ENCODE results near the gene PDE1A. TPM values are rescaled to one million over a fixed set of nuclear protein-coding genes. Genes with fewer than 3 reads are reported as not detected.

The PDE1A gene
- total and polyA plus RNA-seq, 2 of the 4 experiments (the other 2 are of a cell fraction) = 0.24 to 0.90 TPM

DNA sequence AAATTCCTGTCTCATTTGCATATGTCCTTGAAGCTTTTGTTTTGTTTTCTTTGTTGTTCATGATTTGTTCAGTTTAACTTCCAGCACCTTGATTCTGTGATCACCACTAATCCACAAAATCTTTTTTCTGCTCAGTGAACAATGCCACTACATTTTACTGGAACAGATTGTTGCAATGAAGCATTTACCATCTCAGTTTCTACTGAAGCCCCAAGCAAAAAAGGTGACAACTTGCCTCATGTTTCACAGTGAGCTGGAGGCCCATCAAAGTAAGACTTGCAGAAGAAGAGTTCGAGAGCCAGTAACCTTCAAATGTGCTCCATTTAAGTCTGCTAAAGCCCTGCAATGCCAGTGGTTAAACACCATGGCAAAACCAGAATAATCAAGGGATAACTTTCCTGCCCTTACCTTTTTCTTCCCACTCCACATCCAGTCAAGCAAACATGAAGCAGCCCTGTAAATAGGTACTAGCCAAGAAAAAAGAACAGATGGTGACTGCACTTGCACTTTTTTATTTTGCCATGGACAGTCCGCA, 25.7 kb upstream of the PDE1A start:
- Histone ChIP-seq H3K4ac (ENCODE audit: low read depth, low read length) (no peak overlapping the region), H2AK5ac (ENCODE audit: low read depth, low read length) (no peak overlapping the region), H3K9ac (ENCODE audit: low read depth, low read length) (no peak overlapping the region), H3K4me3 (ENCODE audit: insufficient read depth, low read depth, low read length) (no peak overlapping the region), H2BK5ac (ENCODE audit: low read depth, low read length, poor library complexity, severe bottlenecking) (no peak overlapping the region), H3K14ac (replicated peaks; ENCODE audit: low read depth, low read length) (no peak overlapping the region), H3K4me1 (ENCODE audit: control insufficient read depth, insufficient read depth, low read length) (no peaks in the 10 kb centered on the region), H4K91ac (ENCODE audit: insufficient read depth, low read depth, low read length) (no peak overlapping the region), H4K20me1 (ENCODE audit: insufficient read depth, low read length) (no peaks in the 10 kb centered on the region), H3K18ac (ENCODE audit: low read depth, low read length) (no peak overlapping the region), H3K9me3 (ENCODE audit: control insufficient read depth, insufficient read depth, low read length) (no peaks in the 10 kb centered on the region), H4K8ac (ENCODE audit: low read depth in 2 of 2, low read length in 2 of 2) (no peak overlapping the region), H2BK20ac (ENCODE audit: low read depth, low read length) (no peak overlapping the region), H3K27ac (ENCODE audit: insufficient read depth, low read length) (no peak overlapping the region), H2AK9ac (replicated peaks; ENCODE audit: low read depth, low read length, poor library complexity) (no peak overlapping the region), H3K23ac (ENCODE audit: low read depth, low read length) (no peak overlapping the region), H2AFZ (replicated peaks; ENCODE audit: low read length, poor library complexity) (no peak overlapping the region), H3K36me3 (ENCODE audit: control insufficient read depth, insufficient read depth, low read length) (no peaks in the 10 kb centered on the region), H2BK120ac (ENCODE audit: low read depth, low read length) (no peak overlapping the region), H3K4me2 (ENCODE audit: low read depth, low read length) (no peak overlapping the region), H3K79me1 (ENCODE audit: low read depth in 1 of 2, low read length in 2 of 2) (no peaks in the 10 kb centered on the region), H2BK15ac (ENCODE audit: low read depth, low read length) (no peak overlapping the region), H4K5ac (ENCODE audit: low read depth, low read length) (no peak overlapping the region), H3K27me3 (ENCODE audit: control insufficient read depth, insufficient read depth, low read length) (no peaks in the 10 kb centered on the region), H3K56ac (ENCODE audit: extremely low read depth, insufficient read depth, low read length) (no peak overlapping the region), H3K9me1 (ENCODE audit: insufficient read depth, low read length) (no peaks in the 10 kb centered on the region)
- dilution Hi-C loops (cut with HindIII; ENCODE audit: low sequenced_read_pairs, unreplicated experiment) = no loop called here
- TF ChIP-seq, protein P1, sequence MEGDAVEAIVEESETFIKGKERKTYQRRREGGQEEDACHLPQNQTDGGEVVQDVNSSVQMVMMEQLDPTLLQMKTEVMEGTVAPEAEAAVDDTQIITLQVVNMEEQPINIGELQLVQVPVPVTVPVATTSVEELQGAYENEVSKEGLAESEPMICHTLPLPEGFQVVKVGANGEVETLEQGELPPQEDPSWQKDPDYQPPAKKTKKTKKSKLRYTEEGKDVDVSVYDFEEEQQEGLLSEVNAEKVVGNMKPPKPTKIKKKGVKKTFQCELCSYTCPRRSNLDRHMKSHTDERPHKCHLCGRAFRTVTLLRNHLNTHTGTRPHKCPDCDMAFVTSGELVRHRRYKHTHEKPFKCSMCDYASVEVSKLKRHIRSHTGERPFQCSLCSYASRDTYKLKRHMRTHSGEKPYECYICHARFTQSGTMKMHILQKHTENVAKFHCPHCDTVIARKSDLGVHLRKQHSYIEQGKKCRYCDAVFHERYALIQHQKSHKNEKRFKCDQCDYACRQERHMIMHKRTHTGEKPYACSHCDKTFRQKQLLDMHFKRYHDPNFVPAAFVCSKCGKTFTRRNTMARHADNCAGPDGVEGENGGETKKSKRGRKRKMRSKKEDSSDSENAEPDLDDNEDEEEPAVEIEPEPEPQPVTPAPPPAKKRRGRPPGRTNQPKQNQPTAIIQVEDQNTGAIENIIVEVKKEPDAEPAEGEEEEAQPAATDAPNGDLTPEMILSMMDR (conservative IDR thresholded peaks at IDR 0.05; ENCODE audit: low read depth, low read length) = no peak
- TF ChIP-seq SMC3 (IDR thresholded peaks at IDR 0.05; ENCODE audit: low read depth, low read length) (no peak), RCOR1 (IDR thresholded peaks at IDR 0.05; ENCODE audit: insufficient replicate concordance, low read length) (no peak), FOS (IDR thresholded peaks at IDR 0.05; ENCODE audit: low read depth, low read length) (no peak), POLR2A (IDR thresholded peaks at IDR 0.05; ENCODE audit: low read depth, low read length) (no peak), CEBPB (IDR thresholded peaks at IDR 0.05; ENCODE audit: low read depth, low read length) (no peak), MXI1 (IDR thresholded peaks at IDR 0.05; ENCODE audit: borderline replicate concordance, low read depth, low read length) (no peak), BHLHE40 (IDR thresholded peaks at IDR 0.05; ENCODE audit: low read depth, low read length) (no peak), RFX5 (IDR thresholded peaks at IDR 0.05; ENCODE audit: low read depth, low read length) (no peak), CHD1 (IDR thresholded peaks at IDR 0.05; ENCODE audit: low read depth, low read length) (no peak), RAD21 (IDR thresholded peaks at IDR 0.05; ENCODE audit: low read length) (no peak), MAZ (IDR thresholded peaks at IDR 0.05; ENCODE audit: borderline replicate concordance, low read depth, low read length) (no peak), MAFK (IDR thresholded peaks at IDR 0.05; ENCODE audit: low read depth, low read length) (no peak), NFE2L2 (IDR thresholded peaks at IDR 0.05; ENCODE audit: low read depth, low read length) (no peak)
- TF ChIP-seq, protein P2, sequence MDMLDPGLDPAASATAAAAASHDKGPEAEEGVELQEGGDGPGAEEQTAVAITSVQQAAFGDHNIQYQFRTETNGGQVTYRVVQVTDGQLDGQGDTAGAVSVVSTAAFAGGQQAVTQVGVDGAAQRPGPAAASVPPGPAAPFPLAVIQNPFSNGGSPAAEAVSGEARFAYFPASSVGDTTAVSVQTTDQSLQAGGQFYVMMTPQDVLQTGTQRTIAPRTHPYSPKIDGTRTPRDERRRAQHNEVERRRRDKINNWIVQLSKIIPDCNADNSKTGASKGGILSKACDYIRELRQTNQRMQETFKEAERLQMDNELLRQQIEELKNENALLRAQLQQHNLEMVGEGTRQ (IDR thresholded peaks at IDR 0.05; ENCODE audit: low read depth, low read length) = no peak
- TF ChIP-seq, protein P3, sequence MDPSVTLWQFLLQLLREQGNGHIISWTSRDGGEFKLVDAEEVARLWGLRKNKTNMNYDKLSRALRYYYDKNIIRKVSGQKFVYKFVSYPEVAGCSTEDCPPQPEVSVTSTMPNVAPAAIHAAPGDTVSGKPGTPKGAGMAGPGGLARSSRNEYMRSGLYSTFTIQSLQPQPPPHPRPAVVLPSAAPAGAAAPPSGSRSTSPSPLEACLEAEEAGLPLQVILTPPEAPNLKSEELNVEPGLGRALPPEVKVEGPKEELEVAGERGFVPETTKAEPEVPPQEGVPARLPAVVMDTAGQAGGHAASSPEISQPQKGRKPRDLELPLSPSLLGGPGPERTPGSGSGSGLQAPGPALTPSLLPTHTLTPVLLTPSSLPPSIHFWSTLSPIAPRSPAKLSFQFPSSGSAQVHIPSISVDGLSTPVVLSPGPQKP (IDR thresholded peaks at IDR 0.05; ENCODE audit: borderline replicate concordance, low read depth, low read length) = no peak
- ATAC-seq (ENCODE audit: low read depth) (no peak), DNase-seq (no peak)
- in situ Hi-C loops (cut with MboI; ENCODE audit: low sequenced_read_pairs) = no loop called here
- no TSS peak for BruUV-seq (replicated peaks)
- POLR2A ChIA-PET (ENCODE audit: unreplicated experiment) = no interaction called here
- CTCF ChIA-PET = no interaction called here
- intact Hi-C loops (cut with micrococcal nuclease) = no loop called here
- WGBS, 2 experiments (ENCODE audit: extremely low coverage in 2 of 2, insufficient read length in 1 of 2) = 100% methylated on average over 1 of the region's 2 CpGs; no CpG with 5 or more reads in 1 of the 2 experiments
